HUDEP-2 (cell line): ENCODE results near the gene TNRC6C.
A peak's percentile ranks its signal among the peaks of the same experiment; 100 is the strongest.
"Not testable (repeated sequence)": the region's sequence is repeated elsewhere in the genome, so short reads cannot be mapped to it uniquely, and the experiment has no call there.

ENCODE experiments used
- DNase-seq, 76 experiments: peaks; one replicate each; lab custom pipeline; 2025; ENCODE audit not compliant: unreplicated experiment in 76 of 76; lab: John Stamatoyannopoulos, UW

TNRC6C gene

DNA sequence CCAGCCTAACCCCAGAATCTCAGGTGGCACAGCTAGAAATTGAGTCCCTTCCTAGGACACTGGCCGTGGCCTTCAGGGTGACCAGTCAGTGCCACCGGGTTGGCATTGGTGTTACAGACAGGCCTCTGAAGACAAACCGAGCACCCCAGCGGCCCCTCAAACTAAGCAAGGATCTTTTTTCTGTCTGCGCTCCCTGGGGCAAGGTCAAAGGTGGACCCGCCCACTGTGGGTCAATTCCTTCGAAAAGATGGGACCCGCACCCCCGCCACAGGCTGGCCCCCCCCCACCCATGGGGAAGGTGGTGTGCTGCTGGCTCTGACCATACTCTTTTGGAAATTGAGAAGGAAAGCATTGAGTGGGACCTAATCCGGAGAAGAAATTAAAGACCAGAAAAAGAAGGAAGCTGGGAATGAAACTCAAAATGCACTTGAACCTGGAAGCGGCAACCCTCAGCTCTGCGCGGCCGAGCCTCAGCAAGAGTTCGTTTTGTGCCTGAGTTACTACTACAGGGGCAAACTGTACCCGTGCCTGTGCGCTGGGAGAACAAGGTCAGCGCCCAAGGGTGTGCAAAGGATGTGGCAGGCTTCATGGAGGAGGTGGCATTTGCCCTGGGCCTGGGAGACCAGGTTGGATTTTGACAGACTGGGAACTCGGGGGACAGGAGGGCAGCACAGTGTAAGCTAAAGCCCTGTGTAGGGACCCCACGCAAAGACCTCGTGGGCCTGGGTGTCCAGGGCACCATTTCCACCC is 149.6 kb downstream of the TNRC6C start:
- no peak for DNase-seq

- no peak for DNase-seq
Measured at GRCh38 chr17:78108726-78109488, 150.4 kb downstream of the TNRC6C start.

DNA sequence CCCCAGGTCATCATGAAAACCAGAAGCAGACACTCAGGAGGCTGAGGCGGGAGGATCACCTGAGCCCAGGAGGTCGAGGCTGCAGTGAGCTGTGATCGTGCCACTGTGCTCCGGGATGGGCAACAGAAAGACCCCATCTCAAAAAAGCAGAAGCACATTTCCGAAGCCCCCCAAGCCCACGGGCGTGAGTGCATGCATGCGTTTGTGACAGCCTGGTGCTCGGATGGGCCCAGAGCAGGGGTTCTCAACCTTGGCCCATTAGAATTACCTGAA is 150.9 kb downstream of the TNRC6C start:
- no peak for DNase-seq

DNA sequence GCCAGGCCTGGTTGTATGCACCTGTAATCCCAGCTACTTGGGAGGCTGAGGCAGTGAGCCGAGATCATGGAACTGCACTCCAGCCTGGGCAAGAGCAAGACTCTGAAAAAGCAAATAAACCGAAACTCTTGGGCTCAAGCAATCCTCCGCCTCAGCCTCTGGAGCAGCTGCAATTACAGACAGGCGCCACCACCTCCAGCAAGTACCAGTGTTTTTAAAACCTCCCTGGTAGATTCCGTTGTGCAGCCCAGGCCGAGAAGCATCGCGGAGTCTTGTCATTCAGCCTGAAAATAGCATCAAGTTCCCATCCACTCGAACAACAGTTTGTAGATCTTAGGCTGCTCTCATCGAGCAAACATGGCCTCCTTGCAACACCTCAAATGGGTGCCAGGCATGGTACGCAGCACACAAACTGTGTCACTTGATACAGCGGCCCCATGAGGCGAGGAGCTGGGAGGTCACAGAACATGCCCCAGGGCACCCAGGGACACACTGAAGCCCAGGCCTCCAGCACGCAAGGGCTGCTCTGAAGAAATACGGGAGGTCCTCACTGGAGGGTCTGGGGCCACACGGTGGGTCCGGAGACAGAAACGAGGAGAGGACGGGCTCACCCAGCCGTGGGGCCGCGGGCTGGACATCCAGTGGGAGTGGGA is 152.0 kb downstream of the TNRC6C start:
- DNase-seq = no peak

GRCh38 chr17:78111016-78111726 is 152.7 kb downstream of the TNRC6C start:
- no peak for DNase-seq

- DNase-seq = no peak
Measured at GRCh38 chr17:78111727-78112517, 153.4 kb downstream of the TNRC6C start.

DNA sequence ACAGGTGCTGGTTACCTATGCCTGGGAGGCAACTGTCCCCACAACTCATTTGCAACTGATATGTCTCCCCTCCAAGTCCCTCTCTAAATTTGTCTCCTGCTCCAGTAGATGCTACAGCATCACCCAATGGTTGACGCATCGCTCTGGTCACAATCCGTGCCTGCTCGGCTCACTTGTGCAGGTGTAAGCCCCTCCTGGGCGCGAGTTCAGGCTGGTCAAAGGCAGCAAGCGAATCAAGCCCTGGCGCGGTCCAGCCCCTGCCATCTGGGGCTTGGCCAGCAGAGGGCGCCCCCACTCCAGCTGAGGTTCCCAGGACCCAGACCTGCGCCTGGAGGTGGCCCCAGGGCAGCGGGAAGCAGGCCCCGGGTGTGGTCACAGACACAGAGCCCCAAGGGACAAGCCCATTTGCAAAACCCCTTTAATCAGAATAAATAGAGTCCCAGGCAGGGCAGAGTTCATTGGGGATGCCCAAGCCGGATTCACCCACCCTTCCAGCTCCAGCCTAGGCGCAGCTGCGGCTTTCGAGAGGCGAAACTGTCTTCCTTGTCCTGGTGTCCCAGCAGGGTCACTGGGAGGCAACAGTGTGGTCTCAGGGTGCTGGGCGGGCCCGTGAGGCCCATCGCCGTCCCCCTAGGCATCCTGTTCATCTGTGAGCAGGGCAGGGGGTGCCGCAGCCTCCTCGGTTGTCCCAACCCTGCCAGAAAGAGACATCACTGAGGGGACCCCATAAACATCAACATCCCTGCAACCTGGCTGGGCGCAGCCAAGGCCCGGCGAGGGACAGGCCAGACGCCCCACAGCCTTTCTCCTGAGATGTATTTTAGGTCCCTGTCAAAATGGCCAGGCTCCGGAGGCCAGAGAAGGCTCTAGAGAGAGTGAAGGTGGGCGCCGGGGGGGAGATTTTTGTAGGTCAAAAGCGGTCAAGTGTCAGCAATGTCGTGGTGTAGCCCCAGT is 154.3 kb downstream of the TNRC6C start:
- DNase-seq = peak in 66 of 76 experiments; percentile 5 to 85 (median 59)

- no peak for DNase-seq
Measured at GRCh38 chr17:78113804-78114785, 155.6 kb downstream of the TNRC6C start.

GRCh38 chr17:78114831-78115723 is 156.6 kb downstream of the TNRC6C start:
- DNase-seq = no peak

GRCh38 chr17:78115803-78116202 is 157.3 kb downstream of the TNRC6C start:
- DNase-seq = not testable (repeated sequence)

DNA sequence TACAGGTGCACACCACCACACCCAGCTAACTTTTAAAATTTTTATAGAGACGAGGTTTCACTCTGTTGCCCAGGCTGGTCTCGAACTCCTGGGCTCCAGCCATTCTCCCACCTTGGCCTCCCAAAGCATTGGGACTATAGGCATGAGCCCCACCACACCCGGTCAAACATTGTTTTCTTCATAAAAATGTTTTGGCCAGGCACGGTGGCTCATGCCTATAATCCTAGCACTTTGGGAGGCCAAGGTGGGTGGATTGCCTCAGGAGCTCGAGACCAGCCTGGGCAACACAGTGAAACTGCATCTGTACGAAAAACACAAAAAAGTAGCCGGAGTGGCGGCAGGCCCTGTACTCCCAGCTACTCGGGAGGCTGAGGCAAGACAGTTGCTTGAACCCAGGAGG is 157.9 kb downstream of the TNRC6C start:
- DNase-seq = no peak

DNA sequence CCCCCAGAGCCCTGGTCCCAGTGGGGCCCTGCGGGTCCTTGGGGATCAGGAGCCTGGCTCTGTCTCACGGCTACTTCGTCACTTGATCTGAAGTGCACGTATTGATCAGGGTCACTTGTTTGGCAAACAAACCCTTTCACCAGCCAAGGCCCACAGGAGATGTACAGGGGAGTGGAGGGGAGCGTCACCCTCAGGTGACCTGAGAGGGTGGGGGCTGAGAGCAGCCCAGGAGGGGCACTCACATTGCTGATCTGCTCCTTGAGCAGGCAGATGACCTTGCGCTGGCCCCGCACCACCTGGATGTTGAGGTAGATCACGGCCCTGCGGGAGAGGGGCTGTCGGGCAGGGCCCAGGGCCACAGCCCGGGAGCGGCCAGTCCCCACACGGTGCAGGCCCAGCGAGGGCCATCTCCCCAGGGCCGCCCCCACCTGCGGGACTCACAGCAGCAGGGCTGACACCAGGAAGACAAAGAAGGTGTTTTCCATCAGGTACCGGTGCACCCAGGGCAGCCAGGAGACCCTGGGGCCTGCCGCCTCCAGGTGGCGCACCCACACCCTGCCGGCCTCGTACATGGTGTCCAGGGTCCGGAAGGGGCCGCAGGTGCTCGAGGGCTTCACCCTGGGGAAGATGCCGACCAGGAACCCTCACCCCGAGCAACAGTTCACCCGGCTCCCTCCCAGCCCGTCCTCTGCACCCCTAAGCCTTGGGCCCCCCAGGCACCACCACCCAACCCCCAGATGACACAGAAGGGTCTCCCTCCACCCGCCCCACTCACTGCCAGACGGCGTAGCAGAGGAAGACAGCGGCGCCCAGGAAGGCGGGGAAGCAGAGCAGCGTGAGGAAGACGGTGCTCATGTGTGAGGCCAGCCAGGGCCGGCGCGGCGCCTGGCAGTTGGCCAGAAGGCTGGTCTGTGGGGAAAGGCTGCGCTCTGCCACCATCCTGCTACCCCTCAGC is 158.8 kb downstream of the TNRC6C start:
- DNase-seq = no peak

DNA sequence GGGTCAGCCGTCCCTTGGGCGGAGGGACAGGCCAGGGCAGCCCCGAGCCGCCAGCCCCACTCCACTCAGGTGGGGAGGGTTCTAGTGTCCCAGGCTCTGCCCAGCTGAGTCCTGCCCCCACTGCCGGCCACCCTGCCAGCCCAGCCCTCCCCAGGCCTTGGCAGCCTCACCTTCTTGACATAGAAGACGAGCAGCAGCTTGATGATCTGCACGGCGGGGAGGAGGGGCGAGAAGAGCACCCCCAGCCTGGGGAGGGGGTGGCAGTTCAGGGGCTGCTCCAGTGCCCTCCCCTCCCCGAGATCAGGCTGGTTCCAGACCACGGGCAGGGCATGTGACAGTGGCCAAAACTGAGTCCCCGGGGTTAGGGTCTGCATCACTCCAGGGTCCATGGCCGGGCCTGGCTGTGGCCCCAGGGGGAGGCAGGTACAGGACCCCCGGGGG is 160.3 kb downstream of the TNRC6C start:
- DNase-seq = no peak

DNA sequence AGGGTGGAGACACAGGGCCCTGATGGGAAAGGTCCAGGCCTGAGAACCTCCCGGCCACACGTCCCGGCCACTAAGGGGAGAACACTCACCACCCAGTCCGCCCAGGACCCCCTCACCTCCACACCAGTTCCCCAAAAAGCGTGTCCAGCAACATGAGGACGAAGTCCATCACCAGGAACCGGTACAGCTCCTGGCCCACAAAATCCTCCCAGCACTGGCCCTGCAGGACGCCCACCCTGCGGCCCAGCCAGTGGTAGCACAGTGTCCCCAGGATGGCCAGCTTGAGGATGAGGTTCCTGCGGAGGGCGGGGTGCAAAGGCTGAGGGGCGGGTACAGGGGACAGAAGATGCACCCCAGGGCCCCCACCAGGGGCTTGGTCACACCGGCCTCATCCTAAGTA is 162.0 kb downstream of the TNRC6C start:
- DNase-seq = no peak

GRCh38 chr17:78120971-78121800 is 162.7 kb downstream of the TNRC6C start:
- DNase-seq = no peak
